SH-SY5Y (cell line): Measurements from ENCODE around the gene IRF7.

ENCODE experiments used
- GATA2 ChIP-seq: IDR thresholded peaks from 2 replicates; pipeline ENCODE4 v1.6.1; 2011; ENCODE audit warnings: mild to moderate bottlenecking, low read depth, low read length
- GATA3 ChIP-seq: IDR thresholded peaks from 2 replicates; pipeline ENCODE4 v1.6.1; 2011; ENCODE audit warnings: low read depth, mild to moderate bottlenecking, low read length, moderate library complexity

GRCh38 chr11:611001-611996, 4.5 kb downstream of the IRF7 start:
- TF ChIP-seq GATA2 (no peak), GATA3 (no peak)
